HG03575 (cell line): Measurements from ENCODE around the gene KBTBD4.
"Not testable (repeated sequence)": the region's sequence is repeated elsewhere in the genome, so short reads cannot be mapped to it uniquely, and the experiment has no call there.

Source experiments
- ATAC-seq: cut with Tn5 transposase; IDR thresholded peaks from one replicate; pipeline ENCODE4 v1.9.1; 2021; ENCODE audit not compliant: unreplicated experiment, insufficient number of reproducible peaks, low FRiP score; ENCODE audit errors: extremely low read depth

The KBTBD4 gene

GRCh38 chr11:47534704-47535251 is 44.0 kb downstream of the KBTBD4 start:
- no peak for ATAC-seq

- no peak for ATAC-seq
These were observed 45.0 kb downstream of the KBTBD4 start for GRCh38 chr11:47533690-47534151.

- no peak for ATAC-seq
These were observed 46.1 kb downstream of the KBTBD4 start for GRCh38 chr11:47532597-47533213.

GRCh38 chr11:47531666-47532065 is 47.1 kb downstream of the KBTBD4 start:
- ATAC-seq: no peak

GRCh38 chr11:47530721-47531120 is 48.0 kb downstream of the KBTBD4 start:
- ATAC-seq: not testable (repeated sequence)

GRCh38 chr11:47529951-47530350 is 48.8 kb downstream of the KBTBD4 start:
- no peak for ATAC-seq

GRCh38 chr11:47527186-47527585 is 51.6 kb downstream of the KBTBD4 start:
- no peak for ATAC-seq

GRCh38 chr11:47526032-47526431 is 52.7 kb downstream of the KBTBD4 start:
- not testable (repeated sequence) for ATAC-seq

GRCh38 chr11:47524291-47524874 is 54.4 kb downstream of the KBTBD4 start:
- ATAC-seq: no peak

GRCh38 chr11:47523490-47524225 is 55.1 kb downstream of the KBTBD4 start:
- ATAC-seq: no peak
